Neuron (in vitro differentiated cells): ENCODE measurements around the gene TMEM191C.
"Not testable (repeated sequence)": the region's sequence is repeated elsewhere in the genome, so short reads cannot be mapped to it uniquely, and the experiment has no call there.

Source experiments
- H2AFZ ChIP-seq: one replicate; pipeline ENCODE4 v1.6.1; 2013; ENCODE audit warnings: low read depth, mild to moderate bottlenecking, inconsistent platforms, low read length, moderate library complexity
- H3K27me3 ChIP-seq: one replicate; pipeline ENCODE4 v1.6.1; 2013; ENCODE audit warnings: low read length; ENCODE audit not compliant: insufficient read depth
- H3K36me3 ChIP-seq: one replicate; pipeline ENCODE4 v1.6.1; 2013; ENCODE audit warnings: low read length; ENCODE audit not compliant: insufficient read depth
- H3K4me1 ChIP-seq: one replicate; pipeline ENCODE4 v1.6.1; 2013; ENCODE audit warnings: low read length; ENCODE audit not compliant: insufficient read depth
- H3K4me3 ChIP-seq: 2 replicates; pipeline ENCODE4 v1.5.1; 2013; ENCODE audit warnings: mild to moderate bottlenecking, low read length, moderate library complexity
- H3K9me3 ChIP-seq: one replicate; pipeline ENCODE4 v1.6.1; 2013; ENCODE audit warnings: low read length

Gene TMEM191C

DNA sequence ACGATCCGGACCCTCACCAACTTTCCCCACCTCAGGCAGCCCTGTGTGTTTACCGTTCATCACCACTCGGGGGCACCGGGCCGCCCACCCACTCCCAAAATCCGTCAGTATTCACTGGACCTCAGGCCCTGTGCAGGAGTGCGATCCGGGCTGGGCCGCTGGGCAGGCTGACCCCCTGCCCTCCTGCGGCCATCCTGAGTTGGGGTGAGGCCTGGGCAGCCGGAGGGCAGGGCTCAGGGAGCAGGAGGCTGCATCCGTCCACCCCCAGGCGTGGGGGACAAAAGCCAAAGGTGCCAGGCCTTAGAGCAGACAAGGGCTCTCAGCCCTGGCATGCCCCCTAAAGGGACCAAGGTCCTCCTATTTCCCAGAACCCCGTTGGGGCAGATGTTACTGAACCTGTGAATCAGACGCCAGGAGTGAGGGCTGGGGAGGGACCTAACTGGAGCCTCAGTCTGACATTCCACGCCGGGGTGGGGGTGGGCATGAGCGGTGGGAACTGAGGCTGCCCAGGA lies 16.8 kb upstream of the TMEM191C start:
- H3K9me3 ChIP-seq: no peaks in the 10 kb centered on the region
- no peaks in the 10 kb centered on the region for H3K27me3 ChIP-seq
- no peak overlapping the region for H2AFZ ChIP-seq
- H3K4me3 ChIP-seq: no peak overlapping the region
- peaks cover 20% of the 10 kb centered on the region for H3K4me1 ChIP-seq
- peaks cover 28% of the 10 kb centered on the region for H3K36me3 ChIP-seq

DNA sequence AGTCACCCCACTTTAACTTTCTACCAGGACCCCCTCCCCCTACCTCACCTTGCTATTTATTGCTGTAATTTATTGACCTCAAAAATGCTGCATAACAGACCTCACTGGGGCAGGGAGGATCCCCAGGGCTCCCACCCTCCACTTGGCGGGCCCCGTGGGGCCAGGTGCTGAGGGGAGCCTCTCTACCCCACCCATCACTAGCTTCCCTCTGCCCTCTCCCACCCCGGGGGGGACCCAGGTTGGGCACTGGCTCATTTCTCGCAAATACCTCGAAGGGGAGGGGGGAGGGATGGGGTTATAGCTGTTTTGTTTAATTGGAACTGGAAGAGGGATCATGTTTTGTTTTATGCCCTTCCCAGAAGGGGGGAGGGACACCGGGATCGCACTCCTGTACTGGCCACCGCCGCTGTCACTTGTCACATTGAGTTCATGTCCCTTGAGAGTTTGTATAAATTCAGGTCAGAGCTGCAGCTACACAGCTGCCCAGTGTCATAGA lies 16.3 kb upstream of the TMEM191C start:
- no peak overlapping the region for H3K4me3 ChIP-seq
- H3K4me1 ChIP-seq: peaks cover 20% of the 10 kb centered on the region
- no peaks in the 10 kb centered on the region for H3K9me3 ChIP-seq
- no peak overlapping the region for H2AFZ ChIP-seq
- no peaks in the 10 kb centered on the region for H3K27me3 ChIP-seq
- peaks cover 26% of the 10 kb centered on the region for H3K36me3 ChIP-seq

DNA sequence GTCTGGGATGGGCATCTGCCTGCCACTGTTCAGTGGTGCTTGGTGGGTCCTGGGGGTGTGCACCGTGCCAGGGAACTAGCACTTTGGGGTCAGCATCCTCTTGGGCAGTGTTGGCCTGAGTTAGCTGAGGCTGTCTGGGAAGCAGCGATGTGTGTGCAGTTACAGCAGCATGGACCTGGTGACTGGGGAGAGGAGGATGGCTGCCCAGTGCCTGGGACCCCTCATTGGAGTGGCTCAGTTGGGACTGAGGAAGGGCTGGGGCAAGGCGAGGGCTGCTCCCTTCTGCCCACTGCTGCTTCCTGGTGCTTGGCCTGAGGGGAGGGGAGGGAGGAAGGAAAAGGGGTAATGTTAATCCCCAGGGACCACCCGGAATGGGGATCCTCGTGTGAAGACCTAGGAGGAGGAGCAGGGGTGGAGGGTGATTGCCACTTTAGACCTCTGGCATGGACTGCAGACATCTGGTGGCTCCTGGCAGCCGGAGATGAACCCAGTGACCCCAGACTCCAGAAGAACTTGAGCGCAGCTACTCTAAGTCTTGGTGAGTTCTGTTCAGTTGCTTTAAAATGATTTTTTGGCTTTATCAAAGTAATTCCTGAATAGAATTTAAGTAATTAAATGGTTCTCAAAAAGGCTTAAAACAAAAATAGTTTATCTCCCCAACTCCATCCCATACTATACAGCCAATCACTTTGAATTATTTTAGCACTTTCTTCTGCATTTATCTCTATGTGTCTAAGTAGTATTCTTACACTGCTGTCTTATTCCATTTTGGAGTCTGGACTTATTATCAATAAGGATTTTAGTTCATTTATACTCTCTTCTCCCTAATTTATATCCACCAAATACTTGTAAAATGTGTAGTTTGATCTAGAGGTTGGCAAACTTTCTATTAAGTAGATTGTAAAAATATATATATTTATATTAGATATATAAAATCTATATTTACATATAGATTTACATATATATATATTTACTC lies 15.4 kb upstream of the TMEM191C start:
- Histone ChIP-seq H3K4me1 (peaks cover 20% of the 10 kb centered on the region), H3K36me3 (peaks cover 17% of the 10 kb centered on the region), H3K4me3 (no peak overlapping the region), H3K9me3 (no peaks in the 10 kb centered on the region), H2AFZ (no peak overlapping the region), H3K27me3 (no peaks in the 10 kb centered on the region)

DNA sequence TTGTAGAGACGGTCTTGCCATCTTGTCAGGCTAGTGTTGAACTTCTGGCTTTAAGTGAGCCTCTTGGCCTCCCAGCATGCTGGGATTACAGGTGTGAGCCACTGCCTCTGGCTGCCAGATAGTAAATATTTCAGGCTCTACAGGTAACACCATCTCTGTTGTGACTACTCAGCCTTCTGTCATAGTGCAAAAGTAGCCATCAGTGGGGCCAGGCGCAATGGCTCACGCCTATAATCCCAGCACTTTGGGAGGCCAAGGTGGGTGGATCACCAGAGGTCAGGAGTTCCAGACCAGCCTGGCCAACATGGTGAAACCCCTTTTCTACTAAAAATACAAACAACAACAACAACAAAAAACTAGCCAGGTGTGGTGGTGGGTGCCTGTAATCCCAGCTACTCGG lies 14.5 kb upstream of the TMEM191C start:
- not testable (repeated sequence) for H2AFZ ChIP-seq, H3K27me3 ChIP-seq, H3K9me3 ChIP-seq, H3K4me3 ChIP-seq
- Histone ChIP-seq H3K36me3 (peaks cover 11% of the 10 kb centered on the region), H3K4me1 (peaks cover 20% of the 10 kb centered on the region)

DNA sequence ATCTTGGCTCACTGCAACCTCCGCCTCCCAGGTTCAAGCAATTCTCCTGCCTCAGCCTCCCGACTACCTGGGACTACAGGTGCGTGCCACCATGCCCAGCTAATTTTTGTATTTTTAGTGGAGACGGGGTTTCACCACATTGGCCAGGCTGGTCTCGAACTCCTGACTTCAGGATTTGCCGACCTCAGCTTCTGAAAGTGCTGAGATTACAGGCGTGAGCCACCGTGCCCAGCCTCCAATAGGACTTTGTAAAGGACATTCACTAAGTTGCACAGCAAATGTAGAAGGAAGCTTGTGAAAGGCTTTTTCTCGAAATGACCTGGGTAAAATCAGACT lies 12.2 kb upstream of the TMEM191C start:
- not testable (repeated sequence) for H3K27me3 ChIP-seq, H3K9me3 ChIP-seq, H3K4me3 ChIP-seq, H2AFZ ChIP-seq, H3K36me3 ChIP-seq
- H3K4me1 ChIP-seq: peaks cover 20% of the 10 kb centered on the region

DNA sequence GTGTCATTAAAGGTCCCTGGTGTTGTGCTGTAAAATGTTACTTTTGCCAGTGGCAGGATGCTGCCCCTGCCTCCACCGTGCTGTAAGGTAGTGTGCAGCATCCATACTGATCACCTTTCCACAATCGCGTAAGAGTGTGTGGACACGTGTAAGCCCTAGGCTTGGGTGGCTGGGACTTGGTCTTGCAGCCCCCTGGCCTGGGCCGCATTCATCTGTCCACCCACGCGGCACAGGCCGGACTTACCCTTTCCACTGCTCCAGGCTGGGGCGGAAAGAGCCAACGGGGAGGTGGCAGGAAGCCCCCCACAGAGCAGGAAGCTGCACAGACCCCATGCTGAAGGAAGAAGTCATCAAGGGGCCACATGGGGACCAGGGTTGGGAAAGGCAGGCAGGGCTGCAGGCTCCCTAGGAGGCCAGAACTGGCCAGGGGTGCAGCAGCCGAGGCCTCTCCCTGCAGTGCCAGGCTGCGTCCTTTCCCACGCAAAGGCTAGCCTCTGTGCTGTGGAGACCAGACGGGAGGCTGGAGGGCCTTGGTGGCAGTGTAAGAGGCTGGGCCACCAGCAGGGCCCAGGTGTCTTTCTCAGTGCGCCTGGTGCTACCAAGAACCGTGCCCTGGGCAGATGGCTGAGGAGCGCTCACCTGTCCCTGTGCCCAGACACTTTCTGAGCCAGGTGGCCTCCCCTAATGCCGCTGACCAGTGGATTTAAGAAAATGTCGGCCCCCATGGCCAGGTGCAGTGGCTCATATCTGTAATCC lies 11.7 kb upstream of the TMEM191C start:
- Histone ChIP-seq H3K4me3 (no peak overlapping the region), H3K36me3 (no peaks in the 10 kb centered on the region), H3K27me3 (no peaks in the 10 kb centered on the region), H2AFZ (no peak overlapping the region), H3K9me3 (no peaks in the 10 kb centered on the region), H3K4me1 (peaks cover 15% of the 10 kb centered on the region)

DNA sequence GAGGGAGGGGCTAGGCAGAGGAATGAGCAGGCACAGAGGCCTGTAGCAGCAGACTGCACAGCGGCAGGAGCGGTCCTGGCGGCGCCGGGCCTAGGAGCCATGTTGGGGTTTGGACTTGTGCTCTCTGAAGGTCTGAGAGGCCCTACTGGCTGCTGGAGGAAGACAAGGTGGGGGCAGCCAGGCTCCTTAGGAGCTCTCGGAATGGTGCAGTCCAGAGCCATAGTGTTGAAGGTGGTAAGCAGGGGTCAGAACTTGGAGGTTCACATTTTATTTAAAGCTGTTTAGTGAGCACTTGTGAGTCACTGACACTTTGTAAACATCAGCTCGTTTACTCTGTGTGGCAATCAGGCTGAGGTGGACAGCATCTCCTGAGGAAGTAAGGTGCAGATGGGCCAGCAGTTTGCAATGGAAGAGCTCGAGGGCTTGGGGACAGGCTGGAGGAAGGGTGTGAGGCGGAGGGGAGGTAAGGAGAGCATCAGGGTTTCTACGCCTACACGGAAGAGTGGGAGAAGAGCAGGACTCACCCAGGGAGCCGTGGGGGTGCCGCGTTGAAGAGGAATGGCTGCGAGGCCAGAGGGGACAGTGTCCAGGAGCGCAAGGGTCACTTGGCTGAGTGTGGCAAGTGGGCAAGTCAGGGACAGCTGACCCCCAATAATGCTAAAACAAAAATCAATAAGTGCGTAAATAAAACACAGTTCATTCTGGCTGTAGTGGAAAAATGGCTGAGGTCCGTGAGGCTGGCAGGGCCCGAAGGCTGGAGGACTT lies 10.0 kb upstream of the TMEM191C start:
- H3K4me1 ChIP-seq: no peaks in the 10 kb centered on the region
- no peaks in the 10 kb centered on the region for H3K9me3 ChIP-seq
- H3K4me3 ChIP-seq: no peak overlapping the region
- H3K27me3 ChIP-seq: no peaks in the 10 kb centered on the region
- no peak overlapping the region for H2AFZ ChIP-seq
- H3K36me3 ChIP-seq: no peaks in the 10 kb centered on the region

DNA sequence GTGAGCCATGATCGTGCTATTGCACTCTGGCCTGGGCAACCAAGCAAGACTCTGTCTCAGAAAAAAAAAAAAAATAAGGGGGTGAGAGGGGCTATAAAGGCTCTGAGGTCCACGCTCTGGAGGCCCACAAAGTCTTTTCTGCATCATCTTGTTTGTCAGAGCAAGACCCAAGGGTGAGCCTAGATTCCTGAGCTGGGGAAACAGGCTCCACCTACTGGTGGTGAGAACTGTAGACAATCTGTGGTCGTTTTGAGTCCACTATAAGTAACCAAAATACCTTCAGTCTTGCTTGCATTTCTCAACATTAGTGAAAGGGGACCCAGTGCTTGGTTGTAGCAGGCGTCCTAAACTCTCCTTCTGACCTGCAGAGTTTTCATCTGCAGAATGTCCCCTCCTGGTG lies 4.5 kb upstream of the TMEM191C start:
- not testable (repeated sequence) for H2AFZ ChIP-seq, H3K4me1 ChIP-seq, H3K27me3 ChIP-seq, H3K9me3 ChIP-seq, H3K36me3 ChIP-seq, H3K4me3 ChIP-seq

DNA sequence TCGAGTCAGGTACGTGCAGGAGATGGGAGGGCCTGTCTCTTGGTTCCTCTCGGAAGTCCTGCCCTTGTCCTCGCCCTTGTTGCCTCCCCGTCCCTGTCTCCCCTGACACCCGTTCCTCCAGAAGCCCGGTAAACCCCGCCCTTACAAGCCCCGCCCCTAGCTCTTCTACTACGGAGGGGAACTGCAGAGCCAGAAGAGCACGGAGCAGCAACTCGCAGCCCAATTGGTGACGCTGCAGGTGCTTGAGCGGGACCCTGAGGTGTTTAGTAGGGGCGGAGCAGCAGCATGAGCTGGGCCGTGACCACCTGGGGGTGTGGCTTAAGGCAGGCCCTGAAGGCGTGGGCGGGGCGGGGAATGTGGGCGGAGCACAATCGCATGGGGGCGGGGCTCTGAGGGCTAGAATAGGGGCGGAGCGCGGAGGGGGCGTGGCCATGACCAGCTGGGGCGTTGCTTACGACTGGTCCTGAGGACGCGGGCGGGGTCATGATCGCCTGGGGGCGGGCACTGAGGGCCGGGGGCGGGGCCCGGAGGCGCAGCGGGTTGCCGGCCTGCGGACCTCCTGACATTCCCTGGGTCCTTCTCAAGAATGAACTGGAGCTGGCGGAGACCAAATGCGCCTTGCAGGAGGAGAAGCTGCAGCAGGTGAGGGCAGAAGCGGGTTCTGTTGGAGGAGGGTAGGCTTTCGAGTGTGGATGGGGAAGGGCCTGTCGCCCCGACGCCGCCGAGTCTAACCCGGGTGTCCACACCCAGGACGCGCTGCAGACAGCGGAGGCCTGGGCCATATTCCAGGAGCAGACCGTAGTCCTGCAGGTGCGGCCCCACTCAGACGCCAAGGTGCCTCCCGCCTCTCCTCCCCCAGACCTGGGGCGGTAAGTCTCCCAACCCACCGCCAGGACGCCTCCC lies 1.3 kb downstream of the TMEM191C start:
- not testable (repeated sequence) for H2AFZ ChIP-seq, H3K36me3 ChIP-seq, H3K27me3 ChIP-seq, H3K4me1 ChIP-seq, H3K9me3 ChIP-seq, H3K4me3 ChIP-seq

DNA sequence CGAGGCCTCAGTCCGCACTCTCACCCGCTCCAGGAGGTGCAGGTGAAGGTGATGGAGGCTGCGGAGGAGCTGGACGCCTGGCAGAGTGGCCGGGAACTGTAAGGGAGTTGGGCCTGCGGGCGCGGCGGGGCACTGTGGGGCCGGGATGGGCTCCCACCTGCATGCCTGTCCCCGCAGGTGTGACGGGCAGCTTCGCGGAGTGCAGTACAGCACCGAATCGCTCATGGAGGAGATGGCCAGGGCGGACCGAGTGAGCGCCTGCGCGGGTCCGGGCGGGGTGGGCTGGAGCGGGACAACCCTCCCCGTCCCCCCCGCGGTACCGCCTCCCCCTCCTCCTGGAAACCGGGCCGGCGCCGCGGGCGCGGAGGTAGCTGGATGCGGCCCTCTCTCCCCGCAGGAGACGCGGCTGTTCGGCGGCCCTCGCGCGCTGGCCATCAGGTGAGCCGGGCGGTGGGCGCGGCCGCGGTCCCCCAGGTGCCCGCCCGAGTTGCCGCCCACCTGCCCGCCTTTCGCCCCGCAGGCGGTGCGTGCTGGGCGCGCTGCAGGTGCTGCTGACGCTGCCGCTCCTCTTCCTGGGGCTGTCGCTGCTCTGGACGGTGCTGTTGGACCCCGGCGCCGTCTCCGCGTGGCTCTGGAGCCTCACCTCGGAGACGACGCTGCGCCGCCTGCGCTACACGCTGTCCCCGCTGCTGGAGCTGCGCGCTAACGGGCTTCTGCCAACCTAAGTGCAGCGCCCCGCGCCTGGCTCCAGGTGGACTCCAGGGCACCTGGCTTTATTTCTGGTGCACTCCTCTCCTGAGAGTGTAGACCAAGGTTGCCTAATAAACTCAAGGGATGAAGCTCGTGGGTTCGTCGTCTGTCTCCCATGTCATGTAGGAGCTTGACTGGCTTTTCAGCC lies 2.2 kb downstream of the TMEM191C start:
- H2AFZ ChIP-seq, H3K27me3 ChIP-seq, H3K9me3 ChIP-seq, H3K4me3 ChIP-seq, H3K4me1 ChIP-seq, H3K36me3 ChIP-seq: not testable (repeated sequence)

DNA sequence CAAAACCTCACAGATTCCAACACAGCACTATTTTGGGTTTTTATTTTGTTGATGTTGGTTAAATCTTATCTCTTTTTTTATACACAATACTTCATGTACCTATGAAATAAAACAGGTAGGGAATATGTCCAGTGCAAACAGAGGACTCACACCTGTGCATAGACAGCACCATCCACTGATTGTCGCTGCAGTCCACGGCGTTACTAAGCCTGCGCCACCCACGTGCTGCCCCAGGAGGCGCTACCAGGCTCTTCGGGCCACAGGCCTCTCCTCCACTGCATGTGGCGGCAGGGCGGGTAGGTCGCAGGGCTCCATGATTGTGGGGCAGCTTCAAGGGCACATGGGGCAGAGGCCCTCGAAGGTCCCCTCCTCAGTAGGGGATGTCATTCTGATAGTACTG lies 5.8 kb downstream of the TMEM191C start:
- not testable (repeated sequence) for H3K36me3 ChIP-seq, H3K4me1 ChIP-seq, H3K9me3 ChIP-seq, H3K27me3 ChIP-seq, H2AFZ ChIP-seq, H3K4me3 ChIP-seq
